Measurements from ENCODE around the gene PPP2R2B.

The PPP2R2B gene

DNA sequence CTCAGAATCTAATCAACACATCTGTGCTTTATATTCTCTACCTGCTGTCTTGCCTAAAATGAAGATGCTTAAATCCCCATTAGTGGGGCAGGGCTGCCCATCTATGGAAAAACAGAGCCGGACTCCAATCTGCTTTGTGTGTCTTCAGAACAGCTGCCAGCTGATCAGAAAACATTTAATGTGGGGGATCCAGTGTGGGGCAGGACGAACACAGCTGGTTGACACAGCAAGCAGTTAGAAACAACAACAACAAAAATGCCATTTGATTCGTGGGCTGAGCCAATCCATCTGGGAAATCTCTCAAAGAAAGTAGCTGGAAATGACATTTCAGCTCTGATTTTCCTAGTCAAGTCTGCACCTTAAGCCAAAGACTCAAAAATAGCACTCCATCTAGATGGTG lies 99.8 kb downstream of the PPP2R2B start:
- no peak for DNase-seq

DNA sequence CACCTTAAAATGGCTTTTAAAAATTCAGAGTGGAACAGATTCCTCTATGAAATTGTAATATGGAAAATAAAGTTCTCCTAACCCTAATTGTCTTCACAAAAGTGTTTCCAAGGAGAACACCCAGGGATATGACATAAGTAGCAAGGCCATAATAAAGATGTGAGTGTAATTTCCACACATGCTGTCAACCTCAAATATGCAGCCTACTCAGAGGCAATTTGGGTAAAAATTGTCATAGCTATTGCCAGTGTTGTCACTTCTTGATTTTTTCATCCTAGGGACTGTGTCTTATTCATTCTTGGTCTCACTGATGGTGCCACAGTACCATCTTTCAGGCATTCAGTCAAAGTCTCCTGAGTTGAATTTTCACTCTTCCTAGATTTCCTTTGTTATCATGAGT lies 100.3 kb downstream of the PPP2R2B start:
- DNase-seq, result no peak

DNA sequence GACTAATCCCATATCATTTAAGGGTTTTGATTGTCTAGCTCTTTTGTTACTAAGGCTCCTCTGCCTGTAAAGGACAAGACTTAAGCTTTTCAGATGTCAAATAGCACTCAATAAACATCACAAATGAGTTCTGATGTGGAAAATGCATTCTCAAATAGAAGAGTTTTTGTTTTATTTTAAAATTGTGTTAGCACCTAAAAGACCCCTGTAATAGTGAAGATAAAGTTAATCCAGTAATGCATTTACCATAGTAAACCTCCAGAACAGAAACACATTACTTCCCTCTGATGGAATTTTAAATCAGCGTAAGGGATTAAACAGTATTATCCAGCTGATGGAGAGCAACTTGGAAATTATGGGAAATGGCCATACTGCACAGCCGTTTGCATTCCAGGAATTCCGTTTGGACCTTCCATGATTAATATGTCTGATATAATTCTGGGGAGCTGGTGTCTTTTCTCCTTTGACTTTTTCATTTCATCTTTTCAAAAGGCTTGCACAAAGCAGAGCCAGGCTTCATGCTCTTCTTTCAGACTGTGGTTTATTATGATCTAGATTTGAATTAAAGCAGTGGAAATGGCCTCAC lies 105.6 kb downstream of the PPP2R2B start:
- no peak for DNase-seq

DNA sequence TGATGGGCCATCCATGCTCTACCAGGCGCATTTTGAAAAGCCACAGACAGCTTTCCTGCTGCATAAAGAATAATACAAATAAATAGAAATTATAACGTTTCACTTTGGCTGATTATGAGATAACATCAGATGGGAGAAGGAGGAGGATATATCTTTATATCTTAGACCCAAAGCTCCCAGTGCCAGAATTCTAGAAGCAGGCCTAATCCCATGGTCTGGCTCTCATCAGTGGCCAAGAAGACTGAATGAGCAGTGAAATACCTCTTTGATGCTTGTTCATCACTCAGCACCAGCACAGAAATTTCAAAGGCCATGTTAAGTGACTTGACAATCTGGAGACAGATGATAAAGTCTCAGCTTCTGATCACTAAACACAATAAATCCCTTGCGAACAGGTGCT lies 107.6 kb downstream of the PPP2R2B start:
- DNase-seq, result no peak

DNA sequence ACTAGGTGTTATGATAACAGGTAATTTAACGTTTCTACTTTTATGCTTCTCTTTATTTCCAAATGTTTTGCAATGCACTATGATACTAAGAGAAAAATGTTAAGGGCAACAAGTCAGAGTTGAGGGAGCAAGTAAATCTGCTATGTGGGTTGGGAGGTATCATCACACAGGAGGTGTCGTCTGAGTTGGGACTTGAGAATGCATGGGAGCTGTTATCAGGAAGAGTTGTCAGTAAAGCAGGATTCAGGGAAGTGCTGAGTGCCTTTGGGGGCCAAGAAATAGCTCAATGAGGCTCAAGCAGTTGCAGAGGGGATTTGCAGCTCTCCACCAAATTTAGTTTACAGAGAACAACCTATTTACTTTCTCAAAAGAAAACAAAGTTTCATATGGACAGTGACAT lies 108.0 kb downstream of the PPP2R2B start:
- DNase-seq, result no peak

DNA sequence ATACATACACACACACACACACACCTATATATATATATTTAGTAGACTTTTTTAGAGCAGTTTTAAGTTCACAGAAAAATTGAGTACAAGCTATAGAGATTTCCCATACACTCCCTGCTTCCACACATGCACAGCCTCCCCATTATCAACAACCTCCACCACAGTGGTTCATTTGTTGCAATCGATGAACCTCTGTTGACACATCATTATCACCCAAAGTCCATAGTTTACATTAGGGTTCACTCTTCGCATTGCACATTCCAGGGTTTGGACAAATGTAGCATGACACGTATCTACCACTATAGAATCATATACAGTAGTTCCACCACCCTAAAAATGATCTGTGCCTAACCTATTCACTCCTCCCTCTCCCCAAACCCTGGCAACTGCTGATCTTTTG lies 111.0 kb downstream of the PPP2R2B start:
- DNase-seq, result no peak

DNA sequence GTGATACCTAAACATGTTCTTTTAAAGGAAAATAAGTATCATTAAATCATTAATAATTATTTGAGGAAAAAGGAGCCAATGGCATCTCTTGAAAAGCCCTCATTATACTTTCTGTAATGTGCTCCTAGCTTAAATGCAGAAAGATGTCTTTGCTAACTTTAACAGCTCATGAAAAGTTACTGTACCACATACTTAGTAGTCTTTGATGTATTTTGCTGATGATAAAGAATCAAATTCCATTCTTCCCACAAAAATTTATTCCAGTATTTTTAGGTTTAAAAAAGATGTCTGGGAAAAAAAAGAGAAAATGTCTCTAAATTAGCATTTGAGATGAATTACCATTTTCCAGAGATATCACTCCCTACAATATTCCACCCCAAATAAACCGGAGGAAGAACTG lies 112.5 kb downstream of the PPP2R2B start:
- DNase-seq, result no peak

DNA sequence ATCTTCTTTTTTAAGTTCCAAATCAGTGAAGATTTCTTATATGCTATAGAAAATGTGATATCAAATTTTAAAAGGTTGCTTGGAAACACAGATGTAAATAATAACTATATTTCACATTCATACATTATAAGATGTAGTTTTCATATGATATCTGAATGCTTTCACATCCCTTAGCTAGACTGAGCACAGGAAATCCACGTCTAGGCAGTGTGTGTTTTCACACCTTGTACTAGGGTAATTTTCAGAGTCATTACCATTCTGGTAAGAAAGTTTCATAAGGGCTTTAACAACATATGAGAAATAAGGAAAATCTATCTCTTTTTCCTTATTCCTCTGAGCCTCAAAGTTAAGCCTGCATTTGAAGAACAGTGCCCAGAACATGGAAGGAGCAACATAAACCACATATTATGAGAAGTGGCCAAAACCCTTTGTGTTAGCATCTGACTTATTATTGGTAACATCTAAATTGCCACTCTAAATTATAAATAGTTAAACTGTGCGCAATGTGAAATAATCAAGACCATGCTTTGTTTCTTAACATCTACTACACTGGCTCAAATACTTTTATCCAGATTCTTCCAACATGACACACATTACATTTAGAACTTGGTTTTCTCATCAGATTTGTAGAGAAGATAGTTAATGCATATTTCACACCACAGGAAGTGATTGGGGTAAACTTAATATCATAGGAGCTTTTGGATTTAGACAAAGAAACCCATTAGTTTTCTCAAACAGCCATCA lies 113.3 kb downstream of the PPP2R2B start:
- DNase-seq, result no peak

DNA sequence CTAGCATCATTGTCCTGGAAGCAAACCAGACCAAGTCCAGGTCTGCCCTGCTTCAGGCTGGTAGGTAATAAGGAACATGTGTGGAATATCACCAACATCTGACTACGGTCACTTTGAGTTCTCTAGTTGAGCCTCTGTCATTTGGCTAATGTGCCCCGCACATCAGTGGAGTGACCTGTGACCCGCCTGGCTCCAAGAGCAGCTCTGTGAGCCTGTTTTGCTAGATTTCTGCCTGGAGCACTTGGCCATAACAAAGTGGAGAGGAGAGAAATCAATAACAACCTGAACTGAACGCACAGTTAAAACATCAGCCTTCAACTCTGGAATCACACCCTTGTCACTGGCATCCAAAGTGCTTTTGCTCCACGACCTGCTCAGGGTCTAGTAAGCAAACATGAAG lies 115.7 kb downstream of the PPP2R2B start:
- DNase-seq, result no peak

DNA sequence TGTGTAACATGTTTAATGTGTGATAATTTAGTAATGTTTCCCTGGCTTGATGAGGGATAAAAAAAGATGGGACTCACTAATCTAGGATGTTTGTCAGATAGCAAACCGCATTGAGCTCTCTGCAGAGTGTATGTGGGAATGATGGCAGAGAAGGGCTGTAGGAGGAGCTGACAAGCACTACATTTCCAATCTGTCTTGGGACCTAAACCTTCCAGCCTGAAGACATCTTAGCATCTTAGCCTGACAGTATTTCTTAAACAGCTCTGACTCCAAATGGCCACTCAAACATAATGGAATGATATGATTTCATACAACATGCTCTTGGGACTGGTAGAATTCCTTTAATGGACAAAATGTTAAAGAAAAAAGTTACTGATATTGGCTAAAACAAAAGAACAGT lies 116.7 kb downstream of the PPP2R2B start:
- no peak for DNase-seq

DNA sequence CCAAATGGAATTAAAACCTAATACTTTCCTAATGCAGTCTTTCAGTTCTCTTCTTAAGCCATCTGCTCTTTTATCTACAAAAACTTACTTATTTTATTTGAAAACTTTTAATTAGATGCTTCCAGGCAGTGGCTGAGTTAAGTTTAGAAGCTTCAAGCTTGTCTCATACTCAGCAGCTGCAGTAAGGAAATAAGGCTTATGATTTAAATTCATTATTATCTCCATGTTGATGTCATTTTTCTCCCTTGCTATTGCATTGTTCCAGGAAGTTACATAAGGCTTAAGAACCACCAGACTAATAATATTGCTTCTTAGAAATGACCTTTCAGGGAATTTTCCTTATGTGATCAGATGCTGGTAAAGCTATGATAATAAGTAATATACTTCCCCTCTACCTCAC lies 119.6 kb downstream of the PPP2R2B start:
- no peak for DNase-seq

DNA sequence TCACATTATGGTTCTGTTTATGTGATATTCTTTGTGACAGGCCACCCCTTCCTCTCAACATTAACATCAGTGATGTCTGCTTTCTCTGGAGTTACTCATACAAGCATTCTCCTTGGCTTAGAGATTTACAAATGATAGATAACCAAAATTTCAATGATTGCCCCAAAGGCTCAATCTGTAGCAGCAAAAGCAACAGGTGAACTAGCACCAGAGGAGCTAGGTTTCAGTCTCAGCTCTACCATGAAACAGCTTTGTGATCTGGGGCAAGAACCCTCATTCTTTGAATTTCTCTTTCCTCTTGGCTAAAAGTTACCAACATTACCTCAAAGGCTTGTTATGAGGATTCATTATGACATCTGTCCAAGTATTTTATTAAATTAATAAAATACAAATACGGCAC lies 120.5 kb downstream of the PPP2R2B start:
- no peak for DNase-seq

DNA sequence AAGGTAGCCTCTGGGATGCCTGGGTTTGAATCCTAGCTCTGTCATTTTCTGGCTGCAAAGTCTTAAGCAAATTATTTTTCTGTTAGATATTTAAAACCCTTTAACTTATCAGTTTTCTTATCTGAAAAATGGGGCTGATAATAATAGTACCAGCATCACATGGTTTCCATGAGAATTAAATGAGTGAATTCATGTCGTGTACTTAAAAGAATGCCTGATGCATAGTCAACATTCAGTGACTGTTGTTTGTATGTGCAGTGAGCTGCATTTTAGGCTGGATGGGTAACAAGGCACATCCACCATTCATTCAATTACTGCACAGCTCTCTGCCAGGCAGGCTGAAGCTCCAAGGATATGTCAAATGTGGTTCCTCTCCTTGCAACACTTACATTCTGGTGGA lies 122.0 kb downstream of the PPP2R2B start:
- no peak for DNase-seq

DNA sequence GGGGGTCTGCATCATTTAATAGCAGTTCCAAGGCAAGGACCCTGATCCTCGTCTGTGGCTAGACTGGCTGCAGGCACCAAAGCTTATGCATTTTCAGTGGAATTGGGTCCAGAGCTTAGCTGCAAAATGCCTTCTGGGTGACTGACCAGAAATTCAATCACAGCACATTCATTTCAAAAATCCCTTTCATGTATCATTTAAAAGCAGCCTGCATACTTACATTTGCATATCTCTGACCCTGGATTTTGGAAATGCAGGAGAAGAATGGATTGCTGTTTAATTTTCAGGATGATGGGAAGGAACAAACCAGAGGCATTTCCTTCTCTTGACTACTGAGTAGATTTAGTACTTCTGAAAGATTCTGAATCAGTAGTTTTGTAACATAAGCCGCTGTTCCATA lies 122.8 kb downstream of the PPP2R2B start:
- DNase-seq, result no peak

DNA sequence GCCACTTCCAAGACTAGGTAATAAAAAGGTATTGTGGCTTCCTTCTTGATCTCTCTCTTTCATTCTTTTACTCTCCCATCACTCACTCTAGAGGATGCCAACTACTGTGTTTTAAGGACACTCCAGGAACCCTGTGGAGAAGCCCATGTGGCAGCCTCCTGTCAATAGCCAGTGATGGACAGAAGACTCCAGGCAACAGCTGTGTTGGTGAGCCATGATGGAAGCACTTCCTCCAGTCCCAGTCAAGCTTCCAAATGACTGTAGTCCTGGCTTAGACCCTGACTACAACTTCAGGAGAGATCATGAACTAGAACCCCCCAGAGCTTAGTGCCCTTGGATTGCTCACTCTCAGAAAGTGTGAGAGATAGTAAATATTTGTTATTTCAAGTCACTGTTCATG lies 123.9 kb downstream of the PPP2R2B start:
- no peak for DNase-seq

DNA sequence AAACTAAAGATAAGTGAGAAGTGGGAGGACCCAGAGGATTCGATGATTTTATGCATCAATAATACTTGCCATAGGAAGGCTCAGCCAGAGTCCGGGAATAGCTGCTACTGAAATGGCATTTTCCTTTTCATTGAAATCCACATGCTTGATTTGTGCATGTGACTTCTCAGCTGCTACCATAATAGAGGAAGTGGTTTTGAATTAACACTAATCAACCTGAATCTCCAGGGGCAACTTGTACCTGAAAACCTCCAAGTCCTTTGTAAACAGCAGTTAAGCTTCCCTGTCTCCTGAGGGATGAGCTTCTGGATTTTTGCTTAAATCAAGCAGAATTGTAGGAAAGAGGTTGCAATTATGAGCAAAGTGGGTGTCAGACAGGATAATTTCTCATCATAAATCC lies 124.9 kb downstream of the PPP2R2B start:
- no peak for DNase-seq

DNA sequence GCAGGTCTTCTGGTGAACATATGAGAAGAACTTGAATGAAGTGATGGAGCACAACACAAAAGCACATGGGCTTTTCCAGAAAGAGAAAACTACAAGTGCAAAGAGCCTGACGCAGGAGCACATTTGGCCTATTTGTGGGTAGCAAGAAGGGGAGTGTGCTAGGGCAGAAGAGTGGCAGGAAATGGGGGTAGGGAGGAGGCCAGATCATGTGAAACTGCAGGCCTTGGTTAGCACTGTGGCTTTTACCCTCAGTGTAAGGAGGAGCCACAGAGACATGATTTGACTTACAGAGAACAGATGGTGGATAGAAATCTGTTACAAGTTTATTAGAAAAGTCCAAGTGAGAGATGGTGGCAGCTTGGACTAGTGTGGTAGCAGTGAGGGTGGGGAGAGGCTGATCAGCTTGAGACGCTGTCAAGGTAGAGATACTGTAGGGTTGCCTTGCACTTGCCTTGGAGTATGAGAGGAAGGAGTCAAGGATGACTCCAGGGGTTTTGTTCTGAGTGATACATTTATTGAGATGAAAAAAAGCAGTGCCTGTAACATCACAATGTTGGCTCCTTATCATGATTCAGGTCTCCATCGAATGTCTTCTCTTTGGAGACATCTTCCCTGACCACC lies 126.7 kb downstream of the PPP2R2B start:
- DNase-seq, result peak in 4 of 5 donors; percentile 28 to 85 (median 32)

DNA sequence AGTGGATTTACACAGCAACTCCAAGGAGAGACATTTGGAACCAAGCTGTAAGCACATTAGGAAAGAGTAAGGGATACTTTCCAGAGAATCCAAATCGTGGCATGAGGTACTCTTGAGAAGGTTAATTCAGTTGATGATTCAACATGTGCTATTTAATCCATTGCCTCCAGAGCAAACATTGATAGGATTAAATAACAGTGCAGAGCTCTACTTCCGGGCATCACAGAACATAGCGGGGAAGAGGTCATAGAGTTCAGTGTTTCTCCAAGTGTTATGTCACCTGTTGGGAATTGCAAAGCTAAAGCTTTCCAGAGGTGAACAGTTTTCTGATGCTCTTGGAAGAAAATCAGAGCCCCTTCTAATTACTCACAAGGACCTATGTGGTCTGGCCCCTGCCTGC lies 127.5 kb downstream of the PPP2R2B start:
- no peak for DNase-seq

DNA sequence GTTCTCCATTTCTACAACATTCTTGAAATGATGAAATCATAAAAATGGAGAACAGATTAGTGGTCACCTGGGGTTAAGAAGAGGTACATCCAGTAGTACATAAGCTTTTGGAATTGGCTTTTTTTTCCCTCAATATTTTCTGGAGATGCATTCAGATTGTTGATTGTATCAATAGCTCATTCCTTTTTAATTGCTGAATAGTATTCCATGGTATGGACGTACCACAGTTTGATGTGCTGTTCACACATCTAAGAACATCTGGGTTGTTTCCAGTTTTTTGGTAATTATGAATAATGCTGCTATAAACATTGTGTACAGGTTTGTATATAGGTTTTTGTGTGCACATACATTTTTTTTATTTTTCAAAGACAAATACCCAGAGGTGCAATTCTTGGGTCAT lies 130.0 kb downstream of the PPP2R2B start:
- DNase-seq, result no peak

DNA sequence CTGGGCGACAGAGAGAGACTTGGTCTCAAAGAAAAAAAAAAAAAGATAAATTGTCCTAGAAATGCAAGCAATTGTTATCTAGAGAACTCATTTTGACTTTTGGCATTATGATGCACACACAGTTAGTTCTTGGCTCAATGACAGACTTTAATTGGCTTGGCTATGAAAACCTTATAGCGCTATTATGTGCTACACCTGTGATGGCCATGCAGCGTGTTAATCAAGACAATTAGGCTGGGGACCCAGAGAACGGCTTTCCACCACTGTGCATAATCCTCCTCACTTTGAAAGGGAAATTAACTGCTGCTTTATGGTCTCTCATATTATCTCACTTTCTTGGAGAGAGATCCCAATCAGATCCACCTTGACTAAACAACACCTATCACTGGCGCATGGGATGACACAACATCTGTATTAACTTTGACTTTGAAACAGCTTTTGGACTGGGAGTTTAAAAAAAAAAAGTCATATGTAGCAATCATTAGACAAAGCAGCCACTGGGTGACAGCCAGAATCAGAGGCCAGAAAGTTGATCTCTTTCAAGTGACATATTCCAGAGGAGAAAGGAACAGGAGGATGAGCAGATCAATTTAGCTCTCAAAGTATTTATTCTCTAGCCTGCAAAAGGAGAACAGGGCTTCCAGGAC lies 132.5 kb downstream of the PPP2R2B start:
- no peak for DNase-seq

DNA sequence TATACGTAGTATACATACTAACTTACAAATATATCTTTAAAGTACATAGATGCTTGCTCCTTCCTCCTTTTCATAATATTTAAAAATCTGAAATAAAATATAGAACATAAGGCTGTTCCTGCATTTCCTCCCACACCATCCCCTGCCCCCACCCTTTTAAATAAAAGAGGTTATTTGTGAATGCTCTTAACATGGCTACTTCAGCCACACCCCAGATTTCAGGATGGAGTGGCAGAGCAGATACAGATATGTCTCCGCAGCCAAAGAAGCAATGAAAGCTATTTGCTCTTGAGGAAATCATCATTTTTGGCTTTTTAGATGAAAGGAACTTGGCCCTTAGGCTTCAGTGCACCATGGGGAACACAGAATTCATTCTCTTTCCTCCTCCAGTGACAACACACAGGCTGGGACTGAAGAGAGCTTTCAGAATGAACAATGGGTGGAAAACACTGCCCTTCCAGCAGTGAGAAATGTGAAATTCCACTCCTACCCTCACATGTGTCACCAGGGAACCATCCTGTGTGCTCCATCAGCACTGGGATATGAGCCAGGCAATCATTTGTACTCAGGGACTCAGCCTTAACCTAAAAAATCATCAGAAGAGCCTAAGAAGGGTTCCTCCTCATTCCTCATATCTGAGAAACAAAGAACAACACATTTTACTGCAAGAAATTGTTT lies 134.3 kb downstream of the PPP2R2B start:
- no peak for DNase-seq

DNA sequence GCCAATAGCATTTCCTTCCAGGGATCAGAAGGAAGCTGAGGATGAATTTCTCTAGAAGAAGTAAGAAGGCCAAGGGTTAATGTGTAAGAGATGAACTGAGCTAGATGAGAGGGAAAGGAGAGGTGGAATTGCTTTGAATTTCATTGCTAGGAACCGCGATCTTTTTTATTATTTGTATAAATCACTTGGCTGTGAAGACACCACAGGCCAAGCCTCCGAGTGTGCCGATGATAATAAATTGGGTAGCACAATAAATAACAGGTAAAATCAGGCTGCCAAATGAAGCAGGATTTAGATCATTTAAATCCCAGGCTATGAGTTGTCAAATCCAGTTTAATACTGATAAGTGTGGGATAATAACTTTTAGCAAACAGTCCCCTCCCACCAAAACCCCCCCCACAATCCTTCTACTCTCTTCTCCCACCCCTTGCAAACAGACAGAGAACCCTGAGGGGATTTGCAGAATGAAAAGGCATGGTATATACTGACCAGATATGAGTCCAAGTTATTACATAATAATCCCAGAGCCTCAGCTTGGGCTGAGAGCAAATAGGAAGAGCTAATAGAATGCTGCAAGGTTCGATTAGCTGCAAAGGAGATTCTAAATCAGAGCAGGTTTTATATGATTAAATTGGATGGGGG lies 143.5 kb downstream of the PPP2R2B start:
- no peak for DNase-seq

DNA sequence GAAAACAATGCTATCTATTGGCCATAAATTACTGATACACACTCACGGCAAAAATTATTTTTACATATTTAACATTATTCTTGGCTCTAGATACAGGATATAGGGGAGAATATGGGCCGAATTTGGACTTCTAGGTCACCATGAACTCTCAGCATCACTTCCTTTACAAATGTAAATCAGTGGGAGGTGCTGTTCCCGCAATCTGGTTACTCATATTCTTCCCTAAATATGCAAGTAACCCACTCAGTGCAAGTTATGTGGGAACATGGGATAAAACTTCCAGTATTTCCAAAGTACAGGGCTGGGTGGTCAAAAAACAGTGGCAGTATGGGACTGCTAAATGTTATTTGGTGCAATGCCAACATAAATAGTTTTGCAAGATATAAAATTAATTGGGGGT lies 145.6 kb downstream of the PPP2R2B start:
- no peak for DNase-seq

All from T-helper 1 cell (primary cell).